HK-2 (cell line): ENCODE measurements around the gene SEMA3C.

Experiments used
- DNase-seq: peaks from one replicate; pipeline ENCODE4 v3.0.0-alpha.2; 2018; ENCODE audit not compliant: unreplicated experiment

Gene SEMA3C

GRCh38 chr7:80823057-80823456 is 95.8 kb downstream of the SEMA3C start:
- DNase-seq: no peak

DNA sequence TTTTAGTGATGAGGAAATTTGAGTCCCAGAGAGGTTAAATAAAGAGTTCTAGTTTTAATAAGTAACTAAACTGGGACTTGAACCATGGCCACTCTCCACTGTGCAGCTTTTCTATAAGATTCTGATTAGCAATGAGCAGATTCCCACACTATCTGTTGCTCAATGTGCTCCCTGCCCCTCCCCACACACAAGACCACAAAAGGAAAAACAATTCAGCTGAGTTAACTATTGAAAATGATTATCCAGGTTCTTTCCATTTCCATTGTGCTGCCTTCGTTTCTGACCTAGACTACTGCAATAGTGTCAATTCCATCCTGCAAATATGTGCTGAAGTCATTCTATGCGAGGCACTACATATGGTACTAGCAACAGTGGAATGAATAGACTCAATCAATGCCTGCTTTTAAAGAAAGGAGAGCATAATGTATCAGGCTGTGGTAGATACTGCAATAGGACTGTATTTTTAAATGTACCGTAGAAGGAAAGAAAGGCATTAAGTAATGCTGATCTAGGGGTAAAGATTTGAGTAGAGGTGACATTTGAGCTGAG is 97.0 kb downstream of the SEMA3C start:
- peak; percentile 15 for DNase-seq

- DNase-seq: no peak
Observed at GRCh38 chr7:80819503-80819902, 99.3 kb downstream of the SEMA3C start.

GRCh38 chr7:80818181-80818580 is 100.7 kb downstream of the SEMA3C start:
- DNase-seq: no peak

GRCh38 chr7:80816806-80817205 is 102.0 kb downstream of the SEMA3C start:
- DNase-seq: no peak

- DNase-seq: no peak
Observed at GRCh38 chr7:80815733-80816132, 103.1 kb downstream of the SEMA3C start.

DNA sequence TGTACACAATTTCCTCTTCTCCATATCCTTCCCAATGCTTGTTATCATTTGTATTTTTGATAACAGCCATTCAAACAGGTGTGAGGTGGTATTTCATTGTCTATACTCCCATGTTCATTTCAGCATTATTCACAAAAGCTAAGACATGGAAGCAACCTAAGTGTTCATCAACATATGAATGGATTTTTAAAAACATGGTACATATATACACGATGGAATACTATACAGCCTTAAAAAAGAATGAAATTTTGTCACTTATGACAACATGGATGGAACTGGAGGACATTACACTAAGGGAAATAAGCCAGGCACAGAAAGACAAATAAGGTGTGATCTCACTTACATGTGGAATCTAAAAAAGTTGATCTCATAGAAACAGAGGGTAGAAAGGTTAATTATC is 109.3 kb downstream of the SEMA3C start:
- no peak for DNase-seq

DNA sequence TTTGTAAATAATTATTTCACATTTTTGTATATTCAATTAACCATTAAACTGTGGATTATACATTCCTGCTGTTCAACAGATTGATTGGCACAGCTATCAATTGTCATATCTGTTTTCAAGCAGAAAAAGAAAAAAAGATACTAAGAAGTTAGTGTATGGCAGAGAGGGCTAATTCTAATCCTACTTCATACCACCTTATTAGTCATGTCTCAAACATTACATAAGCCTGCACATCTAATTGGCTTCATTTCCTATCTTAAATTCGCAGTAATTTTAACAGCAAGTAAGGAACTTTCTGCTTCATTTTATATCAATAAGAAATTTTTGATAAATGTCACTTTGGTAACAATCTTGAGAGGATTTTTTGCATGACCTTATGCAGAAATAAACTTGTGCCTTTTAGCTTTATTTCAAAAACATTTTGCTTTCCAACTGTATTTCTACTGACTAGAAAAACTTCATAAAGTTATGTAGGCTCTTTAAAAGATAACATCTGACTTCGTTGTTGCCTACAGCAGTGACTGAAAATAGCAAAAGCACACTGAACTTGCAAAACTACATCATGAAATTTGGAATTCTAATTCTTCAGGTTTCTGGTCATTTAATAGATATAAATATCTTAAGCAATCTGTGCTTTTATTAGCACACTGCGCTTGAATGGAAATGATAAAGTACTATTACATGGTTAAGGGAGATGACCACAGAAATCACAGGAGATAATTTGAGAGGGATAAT is 111.5 kb downstream of the SEMA3C start:
- DNase-seq: no peak

DNA sequence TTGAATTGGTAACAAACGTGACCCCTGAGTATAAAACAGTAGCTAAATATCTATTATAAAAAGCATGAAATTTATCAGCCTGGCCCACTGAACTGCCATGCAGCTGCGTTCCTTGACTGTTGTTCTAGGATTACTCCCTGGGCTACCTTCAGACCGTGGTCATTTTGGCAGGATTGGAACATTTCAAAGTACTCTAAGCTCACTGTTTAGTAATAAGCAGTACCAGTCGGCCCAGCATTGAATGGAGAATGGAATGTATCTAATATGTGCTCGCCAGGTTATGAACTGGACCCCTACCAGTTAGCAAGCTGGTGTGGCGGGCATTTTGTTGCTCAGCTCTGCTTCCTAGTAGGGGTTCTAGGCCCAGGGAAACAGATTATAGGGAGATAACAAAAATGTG is 112.2 kb downstream of the SEMA3C start:
- DNase-seq: no peak

DNA sequence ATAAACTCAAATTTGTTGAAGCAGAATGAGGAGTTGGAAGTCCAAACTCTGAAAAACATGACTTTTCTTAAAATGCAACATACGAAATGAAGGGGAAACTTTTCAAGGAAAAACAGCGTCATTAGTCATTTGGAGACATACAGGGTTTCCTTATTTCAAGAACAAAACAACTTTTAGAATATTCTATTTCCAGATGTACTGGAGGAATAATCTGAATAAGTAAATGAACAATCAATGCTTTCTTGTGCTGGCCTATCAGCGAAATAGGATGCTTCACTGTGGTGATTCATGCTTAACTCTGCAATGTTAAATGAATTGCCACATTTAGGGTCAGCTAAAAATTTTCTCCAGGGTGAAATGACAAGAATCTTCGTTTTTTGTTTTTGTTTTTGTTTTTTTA is 114.3 kb downstream of the SEMA3C start:
- DNase-seq: no peak

- DNase-seq: no peak
Observed at GRCh38 chr7:80802527-80802926, 116.3 kb downstream of the SEMA3C start.

DNA sequence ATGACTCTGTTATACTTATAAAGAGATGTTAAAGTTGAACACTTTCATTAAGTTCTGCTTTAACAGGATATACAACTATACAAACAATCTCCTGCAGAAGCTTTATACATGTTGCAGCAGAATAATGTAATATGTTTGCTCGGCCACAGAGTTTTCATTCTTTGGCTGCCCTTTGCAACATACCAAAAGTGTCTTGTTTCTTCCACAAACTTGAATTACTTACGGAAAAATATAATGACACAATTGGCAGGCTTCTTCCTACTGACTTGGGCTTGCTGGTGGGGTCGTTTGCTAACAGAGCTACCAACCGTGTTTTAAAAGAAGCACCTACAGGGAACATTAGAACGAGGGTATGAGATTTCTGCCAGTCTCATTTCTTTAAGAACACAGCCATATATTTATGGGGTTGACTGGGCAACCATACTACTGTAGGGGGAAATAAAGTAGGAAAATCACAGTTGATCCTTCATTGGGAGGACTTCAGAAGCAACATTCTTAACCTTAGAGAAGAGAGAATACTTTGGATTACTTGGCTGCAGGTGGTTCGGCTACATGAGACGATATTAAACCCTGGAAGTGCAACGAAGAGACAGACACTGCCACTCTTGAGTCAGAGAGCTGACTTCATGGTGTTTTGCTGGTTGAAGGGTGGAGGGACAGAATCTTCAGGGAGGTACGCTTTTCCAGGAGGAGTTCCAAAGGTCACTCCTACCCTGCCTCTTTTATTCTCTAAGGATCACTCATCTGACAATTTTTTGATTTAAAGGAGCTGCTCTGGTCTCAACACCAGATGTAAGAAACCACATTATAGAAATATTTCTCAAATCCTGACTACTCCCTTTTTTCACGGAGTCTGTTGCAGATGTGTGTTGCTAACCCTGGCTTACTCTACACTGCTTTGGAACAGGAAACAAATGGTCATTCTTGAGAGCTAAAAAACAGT is 123.9 kb downstream of the SEMA3C start:
- no peak for DNase-seq

DNA sequence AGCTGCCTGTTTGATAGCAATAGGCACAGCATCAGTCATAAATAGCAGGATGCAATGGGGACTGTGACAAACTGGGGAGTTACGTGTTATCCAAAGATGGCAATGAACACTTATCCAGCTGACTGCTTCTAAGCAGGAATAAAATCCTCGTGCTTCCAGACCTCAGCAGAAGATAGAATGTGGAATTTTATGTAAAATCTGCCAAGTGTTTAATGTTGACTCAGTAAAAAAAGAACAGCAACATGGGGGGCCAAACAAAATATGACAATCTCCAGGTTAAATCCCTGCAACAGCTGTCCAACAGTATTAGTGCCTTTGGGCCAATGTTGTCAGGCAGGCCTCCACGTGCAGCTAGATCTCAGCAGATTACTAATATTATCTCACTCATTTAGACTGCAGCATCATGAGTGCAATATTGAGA is 127.3 kb downstream of the SEMA3C start:
- DNase-seq: no peak

DNA sequence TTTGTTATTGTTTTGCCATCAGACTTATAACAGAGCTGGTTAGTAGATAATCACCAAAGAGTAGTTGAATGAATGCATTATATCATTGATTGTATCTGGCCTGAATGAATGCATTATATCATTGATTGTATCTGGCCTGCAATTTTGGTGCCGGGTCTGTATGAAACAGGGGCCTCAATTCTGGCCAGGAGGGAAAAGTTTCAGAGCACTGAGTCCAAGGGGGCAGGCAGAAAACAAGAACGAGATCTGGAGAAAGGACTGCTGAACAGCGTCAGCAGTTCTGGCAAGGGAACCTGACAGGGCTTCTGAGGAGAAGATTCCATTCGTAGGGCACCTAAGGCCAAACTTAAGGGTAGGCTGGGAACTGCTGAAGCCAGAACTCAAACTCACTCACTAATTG is 128.0 kb downstream of the SEMA3C start:
- no peak for DNase-seq

GRCh38 chr7:80787721-80788120 is 131.1 kb downstream of the SEMA3C start:
- no peak for DNase-seq

- DNase-seq: no peak
Observed at GRCh38 chr7:80785961-80786536, 132.8 kb downstream of the SEMA3C start.

DNA sequence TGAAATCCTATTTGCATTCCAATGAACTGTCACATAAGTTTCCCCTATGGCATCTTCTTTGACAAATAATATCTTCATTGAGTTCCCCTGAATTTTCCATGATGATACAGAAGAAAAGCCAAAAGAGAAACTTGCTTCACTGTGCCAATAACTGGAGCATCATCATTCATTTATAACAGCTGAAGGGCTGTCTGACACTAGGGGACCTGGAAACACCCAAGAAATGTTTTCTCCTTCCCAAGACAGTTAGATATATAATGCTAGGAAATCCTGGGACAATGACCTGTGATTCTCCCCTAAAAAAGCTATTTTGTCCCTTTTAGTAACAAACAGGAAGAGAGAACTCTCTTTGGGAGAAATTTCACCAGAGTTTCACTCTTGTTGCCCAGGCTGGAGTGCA is 133.6 kb downstream of the SEMA3C start:
- no peak for DNase-seq

- no peak for DNase-seq
Observed at GRCh38 chr7:80783678-80784327, 135.0 kb downstream of the SEMA3C start.

- no peak for DNase-seq
Observed at GRCh38 chr7:80783186-80783677, 135.6 kb downstream of the SEMA3C start.

DNA sequence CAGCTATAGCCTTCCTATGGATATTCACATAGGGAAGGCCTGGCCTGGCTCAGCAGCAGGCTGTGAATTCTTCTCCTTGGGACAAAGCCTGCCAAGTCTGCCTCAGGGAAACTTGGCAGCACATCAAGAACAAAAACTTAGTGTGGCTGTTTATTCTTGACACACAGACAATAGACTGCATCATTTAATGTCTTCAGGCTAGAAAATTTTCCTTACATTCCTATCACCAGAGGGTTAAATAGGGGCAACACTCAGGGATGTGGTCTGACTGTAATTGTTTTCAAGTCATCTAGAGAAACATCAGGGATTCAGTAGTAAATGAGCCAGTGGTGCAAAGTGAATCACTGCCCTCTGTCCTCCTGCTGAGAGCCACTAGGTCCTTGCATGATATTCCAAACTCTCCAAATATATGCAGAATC is 137.3 kb downstream of the SEMA3C start:
- no peak for DNase-seq

DNA sequence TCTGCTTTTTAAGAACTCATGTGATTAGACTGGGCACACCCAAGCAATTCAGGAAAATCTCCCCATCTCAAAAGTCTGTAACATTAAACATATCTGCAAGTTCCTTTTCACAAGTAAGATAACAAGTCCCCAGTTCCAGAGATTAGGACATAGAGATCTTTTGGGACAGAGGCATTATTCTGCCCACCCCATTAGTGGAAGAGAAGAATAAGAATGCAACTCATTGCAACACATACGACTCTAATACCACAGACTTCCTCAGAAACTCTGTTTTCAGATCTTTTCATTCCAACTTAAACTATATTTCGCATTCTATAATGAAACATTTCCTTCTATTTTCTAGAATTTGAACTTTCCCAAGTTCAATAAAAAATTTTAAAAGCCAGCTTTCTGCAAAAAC is 137.7 kb downstream of the SEMA3C start:
- DNase-seq: no peak

GRCh38 chr7:80779456-80779855 is 139.4 kb downstream of the SEMA3C start:
- no peak for DNase-seq
